T-helper 17 cell (primary cell): ENCODE data around the gene TGFBR3L. TPM values are rescaled to one million over a fixed set of nuclear protein-coding genes. Genes with fewer than 3 reads are reported as not detected.
"Not testable (repeated sequence)": the region's sequence is repeated elsewhere in the genome, so short reads cannot be mapped to it uniquely, and the experiment has no call there.

ENCODE experiments used
- ATAC-seq: fragments of 150-1000 bp; cut with Tn5 transposase; 2 replicates; pipeline ENCODE4 v1.10.0; 2021; ENCODE audit warnings: mild to moderate bottlenecking, moderate library complexity
- DNase-seq, 3 donors: peaks; one replicate each; pipeline versions ENCODE4 v3.0.0 to v3.0.0-alpha.2; 2020 to 2021
- H3K9me3 ChIP-seq: one replicate; pipeline ENCODE4 v1.7.0; 2013; ENCODE audit warnings: low read length, mild to moderate bottlenecking; ENCODE audit not compliant: control insufficient read depth, poor library complexity, severe bottlenecking
- H3K27ac Mint-ChIP-seq: one replicate; pipeline ENCODE4 v1.8.0; 2022; ENCODE audit warnings: mild to moderate bottlenecking, moderate library complexity, mixed read lengths
- H3K27me3 Mint-ChIP-seq: one replicate; pipeline ENCODE4 v1.8.0; 2022; ENCODE audit warnings: mixed read lengths
- H3K36me3 Mint-ChIP-seq: one replicate; pipeline ENCODE4 v1.8.0; 2022; ENCODE audit warnings: low read depth, mixed read lengths
- H3K4me1 Mint-ChIP-seq: one replicate; pipeline ENCODE4 v1.8.0; 2022; ENCODE audit warnings: mild to moderate bottlenecking, mixed read lengths
- H3K4me3 Mint-ChIP-seq: one replicate; pipeline ENCODE4 v1.8.0; 2022; ENCODE audit warnings: mild to moderate bottlenecking, moderate library complexity, mixed read lengths
- total RNA-seq, 4 donors: library from RNA in 2 of 4; stranded (reverse) in 2 of 4; gene quantifications; one replicate each; pipeline ENCODE4 v1.2.3 and lab custom pipeline; 2022 to 2026

Gene TGFBR3L
- total RNA-seq, 2 donors from 2014 or later = 1.4 to 1.7 TPM

GRCh38 chr19:7934766-7935165 lies 20.1 kb downstream of the TGFBR3L start:
- ATAC-seq (no peak), DNase-seq (no peak)
- no peaks in the 10 kb centered on the region for H3K36me3 Mint-ChIP-seq
- H3K27ac Mint-ChIP-seq = no peak overlapping the region
- H3K27me3 Mint-ChIP-seq = no peaks in the 10 kb centered on the region
- H3K9me3 ChIP-seq = no peaks in the 10 kb centered on the region
- H3K4me3 Mint-ChIP-seq = no peak overlapping the region
- peaks cover 5% of the 10 kb centered on the region for H3K4me1 Mint-ChIP-seq

- H3K36me3 Mint-ChIP-seq = no peaks in the 10 kb centered on the region
Observed at GRCh38 chr19:7940841-7941240, 26.2 kb downstream of the TGFBR3L start.

GRCh38 chr19:7941895-7942596 lies 27.4 kb downstream of the TGFBR3L start:
- Mint-ChIP-seq H3K27ac (no peak overlapping the region), H3K4me3 (no peak overlapping the region), H3K36me3 (no peaks in the 10 kb centered on the region), H3K27me3 (no peaks in the 10 kb centered on the region), H3K4me1 (peaks cover 26% of the 10 kb centered on the region)
- DNase-seq (no peak), ATAC-seq (no peak)
- no peaks in the 10 kb centered on the region for H3K9me3 ChIP-seq

More at GRCh38 chr19:7940841-7941240, 26.2 kb downstream of the TGFBR3L start:
- Mint-ChIP-seq H3K27ac (no peak overlapping the region), H3K4me1 (peaks cover 26% of the 10 kb centered on the region), H3K4me3 (no peak overlapping the region), H3K27me3 (no peaks in the 10 kb centered on the region)
- no peak for ATAC-seq
- H3K9me3 ChIP-seq = no peaks in the 10 kb centered on the region
- no peak for DNase-seq

GRCh38 chr19:7942981-7943443 lies 28.4 kb downstream of the TGFBR3L start:
- no peaks in the 10 kb centered on the region for H3K9me3 ChIP-seq
- Mint-ChIP-seq H3K27me3 (no peaks in the 10 kb centered on the region), H3K4me3 (peak overlapping the region; percentile 94), H3K4me1 (peaks cover 24% of the 10 kb centered on the region), H3K36me3 (no peaks in the 10 kb centered on the region), H3K27ac (peak overlapping the region; percentile 95)
- ATAC-seq = peak; percentile 3
- no peak for DNase-seq

- no peaks in the 10 kb centered on the region for H3K9me3 ChIP-seq
- Mint-ChIP-seq H3K36me3 (no peaks in the 10 kb centered on the region), H3K27ac (peak within 1 kb of the TSS; percentile 95), H3K4me1 (peaks cover 24% of the 10 kb centered on the region), H3K4me3 (peak within 1 kb of the TSS; percentile 94), H3K27me3 (no peaks in the 10 kb centered on the region)
- ATAC-seq = peak; percentile 97
- peak; percentile 96 to 97 (median 96) for DNase-seq
Observed at GRCh38 chr19:7943444-7944176, 29.0 kb downstream of the TGFBR3L start, which contains the start of gene TIMM44. TIMM44 (minus strand) TSS chr19:7943666; CDS start chr19:7943651, 15 bp downstream.

- H3K4me1 Mint-ChIP-seq = peaks cover 21% of the 10 kb centered on the region
- peak; percentile 45 for ATAC-seq
- peak overlapping the region; percentile 94 for H3K4me3 Mint-ChIP-seq
- peak; percentile 71 to 84 (median 74) for DNase-seq
- no peaks in the 10 kb centered on the region for H3K36me3 Mint-ChIP-seq
- H3K27me3 Mint-ChIP-seq = no peaks in the 10 kb centered on the region
- peak overlapping the region; percentile 95 for H3K27ac Mint-ChIP-seq
- no peaks in the 10 kb centered on the region for H3K9me3 ChIP-seq
Observed at GRCh38 chr19:7944177-7944761, 29.6 kb downstream of the TGFBR3L start.

- Mint-ChIP-seq H3K27me3 (no peaks in the 10 kb centered on the region), H3K27ac (no peak overlapping the region), H3K36me3 (no peaks in the 10 kb centered on the region), H3K4me3 (no peak overlapping the region), H3K4me1 (peaks cover 15% of the 10 kb centered on the region)
- no peak for ATAC-seq
- DNase-seq = no peak
- no peaks in the 10 kb centered on the region for H3K9me3 ChIP-seq
Observed at GRCh38 chr19:7947939-7948338, 33.3 kb downstream of the TGFBR3L start.

GRCh38 chr19:7953060-7953459 lies 38.4 kb downstream of the TGFBR3L start:
- H3K4me1 Mint-ChIP-seq = peaks cover 6% of the 10 kb centered on the region
- no peaks in the 10 kb centered on the region for H3K27me3 Mint-ChIP-seq
- no peak overlapping the region for H3K27ac Mint-ChIP-seq
- ATAC-seq (no peak), DNase-seq (no peak)
- no peaks in the 10 kb centered on the region for H3K9me3 ChIP-seq
- no peak overlapping the region for H3K4me3 Mint-ChIP-seq
- H3K36me3 Mint-ChIP-seq = no peaks in the 10 kb centered on the region

- Mint-ChIP-seq H3K27ac (no peak overlapping the region), H3K36me3 (no peaks in the 10 kb centered on the region), H3K27me3 (no peaks in the 10 kb centered on the region), H3K4me3 (no peak overlapping the region), H3K4me1 (peaks cover 6% of the 10 kb centered on the region)
- no peaks in the 10 kb centered on the region for H3K9me3 ChIP-seq
- DNase-seq = no peak
- ATAC-seq = no peak
Observed at GRCh38 chr19:7953576-7953975, 38.9 kb downstream of the TGFBR3L start.

GRCh38 chr19:7955696-7956095 lies 41.1 kb downstream of the TGFBR3L start:
- no peak overlapping the region for H3K4me3 Mint-ChIP-seq

GRCh38 chr19:7959211-7959610 lies 44.6 kb downstream of the TGFBR3L start:
- Mint-ChIP-seq H3K4me3 (no peak overlapping the region), H3K27me3 (no peaks in the 10 kb centered on the region), H3K36me3 (peaks cover 2% of the 10 kb centered on the region), H3K27ac (no peak overlapping the region), H3K4me1 (peaks cover 2% of the 10 kb centered on the region)
- H3K9me3 ChIP-seq = no peaks in the 10 kb centered on the region
- ATAC-seq (no peak), DNase-seq (no peak)

More at GRCh38 chr19:7955696-7956095, 41.1 kb downstream of the TGFBR3L start:
- no peaks in the 10 kb centered on the region for H3K27me3 Mint-ChIP-seq
- DNase-seq (no peak), ATAC-seq (no peak)
- no peak overlapping the region for H3K27ac Mint-ChIP-seq
- no peaks in the 10 kb centered on the region for H3K9me3 ChIP-seq
- peaks cover 6% of the 10 kb centered on the region for H3K4me1 Mint-ChIP-seq
- no peaks in the 10 kb centered on the region for H3K36me3 Mint-ChIP-seq

GRCh38 chr19:7961082-7961481 lies 46.5 kb downstream of the TGFBR3L start:
- H3K27ac Mint-ChIP-seq, ATAC-seq: not testable (repeated sequence)

GRCh38 chr19:7961920-7962626 lies 47.4 kb downstream of the TGFBR3L start:
- H3K27me3 Mint-ChIP-seq = no peaks in the 10 kb centered on the region
- no peaks in the 10 kb centered on the region for H3K9me3 ChIP-seq
- DNase-seq (no peak), ATAC-seq (no peak)
- no peak overlapping the region for H3K4me3 Mint-ChIP-seq
- no peak overlapping the region for H3K27ac Mint-ChIP-seq
- peaks cover 2% of the 10 kb centered on the region for H3K36me3 Mint-ChIP-seq
- H3K4me1 Mint-ChIP-seq = no peaks in the 10 kb centered on the region

More at GRCh38 chr19:7961082-7961481, 46.5 kb downstream of the TGFBR3L start:
- not testable (repeated sequence) for H3K9me3 ChIP-seq, DNase-seq, H3K36me3 Mint-ChIP-seq, H3K4me3 Mint-ChIP-seq, H3K27me3 Mint-ChIP-seq, H3K4me1 Mint-ChIP-seq
